Omental fat pad (tissue), 4 donors: ENCODE data around the gene IL17B. TPM values are rescaled to one million over a fixed set of nuclear protein-coding genes. Genes with fewer than 3 reads are reported as not detected.

ENCODE experiments used
- ATAC-seq: fragments of 150-250 bp; one replicate; pipeline ENCODE4 v1.9.1; 2016; ENCODE audit warnings: mild to moderate bottlenecking, moderate library complexity; ENCODE audit not compliant: low FRiP score
- DNase-seq: peaks from one replicate; pipeline ENCODE4 v3.0.0-alpha.2; 2019; ENCODE audit warnings: low spot score
- CTCF ChIP-seq, 3 donors: fragments of 450-650 bp; IDR thresholded peaks; one replicate each; pipeline ENCODE4 v1.5.1; 2016 to 2017; ENCODE audit warnings: antibody characterized with exemption in 3 of 3, mild to moderate bottlenecking in 3 of 3, moderate library complexity in 2 of 3
- total RNA-seq, 4 donors: library from RNA; depleted of rRNA; stranded (reverse); fragments of >200 nt; gene quantifications; one replicate each; pipeline ENCODE4 v1.1.0, GENCODE V29; 2016

IL17B gene
- total RNA-seq, 4 donors from 2014 or later, result 1.1 TPM; not detected in 3

- no peak for DNase-seq
- ATAC-seq, result no peak
- no peak for TF ChIP-seq CTCF (IDR thresholded peaks at IDR 0.05)
These were observed 45.2 kb downstream of the IL17B start for GRCh38 chr5:149333711-149334443.

GRCh38 chr5:149328177-149328576 is 50.9 kb downstream of the IL17B start:
- no peak for TF ChIP-seq CTCF (IDR thresholded peaks at IDR 0.05)
- ATAC-seq (no peak), DNase-seq (no peak)

GRCh38 chr5:149326611-149327010 is 52.5 kb downstream of the IL17B start:
- no peak for DNase-seq
- no peak for TF ChIP-seq CTCF (IDR thresholded peaks at IDR 0.05)
- no peak for ATAC-seq

GRCh38 chr5:149325894-149326293 is 53.2 kb downstream of the IL17B start:
- DNase-seq (no peak), ATAC-seq (no peak)
- no peak for TF ChIP-seq CTCF (IDR thresholded peaks at IDR 0.05)

- TF ChIP-seq CTCF (IDR thresholded peaks at IDR 0.05), result no peak
- ATAC-seq, result no peak
- DNase-seq, result no peak
These were observed 53.8 kb downstream of the IL17B start for GRCh38 chr5:149325166-149325735.

- no peak for TF ChIP-seq CTCF (IDR thresholded peaks at IDR 0.05)
- ATAC-seq (no peak), DNase-seq (no peak)
These were observed 54.5 kb downstream of the IL17B start for GRCh38 chr5:149324641-149325040.

Other genes starting within 250 kb of the IL17B start
- 100 to 1,000 TPM in 2 of 4 donors, 10 to 100 TPM in 2; 47.8 to 456 (median 104) TPM for gene ABLIM3, start 237.8 kb downstream of the IL17B start, total RNA-seq
- 10 to 100 TPM; 44.1 to 58.5 (median 46.9) TPM for gene AFAP1L1, start 107.4 kb downstream of the IL17B start, total RNA-seq
- 10 to 100 TPM; 10.9 to 18.4 (median 15.9) TPM for gene GRPEL2, start 33.8 kb downstream of the IL17B start, total RNA-seq
- gene PCYOX1L, start 21.2 kb downstream of the IL17B start, total RNA-seq, result 1 to 10 TPM; 2.3 to 3.9 (median 2.5) TPM
- 100 to 1,000 TPM; 181 to 292 (median 209) TPM for gene CSNK1A1, start 172.1 kb upstream of the IL17B start, total RNA-seq
- 1 to 10 TPM; 3.1 to 8.5 (median 4.6) TPM for gene ARHGEF37, start 202.2 kb upstream of the IL17B start, total RNA-seq